GM23248 (cell line): ENCODE measurements around the gene DMKN.

Experiments
- EZH2 ChIP-seq: fragments of 200-600 bp; sonication (generic); IDR thresholded peaks from 2 replicates; pipeline ENCODE4 v1.6.1; 2018; ENCODE audit warnings: antibody characterized with exemption, mild to moderate bottlenecking; ENCODE audit not compliant: insufficient read depth, poor library complexity, severe bottlenecking
- EZH2phosphoT487 ChIP-seq: fragments of 200-600 bp; sonication (generic); IDR thresholded peaks from 2 replicates; pipeline ENCODE4 v1.6.1; 2018; ENCODE audit warnings: antibody characterized with exemption, moderate library complexity, mild to moderate bottlenecking, low read depth; ENCODE audit not compliant: insufficient read depth

DNA sequence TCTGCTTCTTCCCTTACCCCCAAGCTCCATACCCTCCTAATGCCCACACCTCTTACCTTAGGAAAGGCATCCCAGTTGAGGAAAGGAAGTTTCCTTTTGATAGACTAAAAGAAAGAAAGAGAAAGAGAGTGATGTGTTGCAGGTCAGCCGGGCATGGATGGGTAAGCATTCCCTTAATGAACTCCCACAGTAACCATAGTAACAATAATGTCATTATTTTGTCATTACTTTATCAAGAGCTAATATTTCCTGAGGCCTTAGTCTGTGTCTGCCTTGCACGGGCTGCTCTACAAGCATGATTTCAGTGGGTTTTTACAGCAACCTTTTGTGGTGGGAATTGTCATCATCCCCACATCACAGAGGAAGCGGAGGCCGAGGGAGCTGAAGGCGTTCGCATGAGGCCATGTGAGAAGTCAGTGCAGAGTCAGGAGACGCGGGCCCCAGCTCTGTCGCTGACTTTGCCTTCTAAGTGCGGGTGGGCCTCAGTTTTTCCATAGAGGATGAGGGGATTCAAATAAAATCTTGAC is 25.7 kb downstream of the DMKN start:
- TF ChIP-seq EZH2phosphoT487, result no peak
- TF ChIP-seq EZH2, result no peak
